ENCODE results near the gene ADCY7.

- no peak for TF ChIP-seq FOXA1 (IDR thresholded peaks at IDR 0.05)
- no peak for TF ChIP-seq FOXK2 (IDR thresholded peaks at IDR 0.05)
- TF ChIP-seq NFRKB (IDR thresholded peaks at IDR 0.05) = no peak
- no peak for TF ChIP-seq CTBP1 (IDR thresholded peaks at IDR 0.05; ENCODE audit: borderline replicate concordance)
- TF ChIP-seq SUZ12 (IDR thresholded peaks at IDR 0.05) = no peak
- TF ChIP-seq ELF4 (IDR thresholded peaks at IDR 0.05) = no peak
- TF ChIP-seq ZNF384 (IDR thresholded peaks at IDR 0.05) = no peak
- no peak for TF ChIP-seq TARDBP (IDR thresholded peaks at IDR 0.05)
- TF ChIP-seq PKNOX1 (IDR thresholded peaks at IDR 0.05) = no peak
- TF ChIP-seq FOXM1 (IDR thresholded peaks at IDR 0.05; ENCODE audit: borderline replicate concordance) = no peak
- TF ChIP-seq SP1 (IDR thresholded peaks at IDR 0.05) = no peak
- TF ChIP-seq HDGF (IDR thresholded peaks at IDR 0.05; ENCODE audit: borderline replicate concordance) = no peak
- no peak for TF ChIP-seq BHLHE40 (IDR thresholded peaks at IDR 0.05; ENCODE audit: borderline replicate concordance)
- no peak for TF ChIP-seq LEF1 (IDR thresholded peaks at IDR 0.05; ENCODE audit: borderline replicate concordance)
Observed at GRCh38 chr16:50306287-50306686, 39.9 kb downstream of the ADCY7 start.
